ENCODE data around the gene SLC12A4.

The SLC12A4 gene

GRCh38 chr16:67893743-67894399 is 74.6 kb downstream of the SLC12A4 start:
- DNase-seq (ENCODE audit: low spot score), result no peak
- TF ChIP-seq CTCF (IDR thresholded peaks at IDR 0.05; ENCODE audit: extremely low read depth, missing control alignments), result no peak

Data from GM20000 (cell line).